Raji (cell line): ENCODE data around the gene GRB10.

Experiments used
- POLR2A ChIP-seq: IDR thresholded peaks from 2 replicates; pipeline ENCODE4 v1.6.1; 2011; ENCODE audit warnings: low read depth, low read length, control low read depth; ENCODE audit not compliant: insufficient read depth

Gene GRB10

GRCh38 chr7:50610521-50611277, 172.0 kb downstream of the GRB10 start:
- no peak for TF ChIP-seq POLR2A

GRCh38 chr7:50608196-50608906, 174.3 kb downstream of the GRB10 start:
- no peak for TF ChIP-seq POLR2A

GRCh38 chr7:50607524-50608125, 175.1 kb downstream of the GRB10 start:
- TF ChIP-seq POLR2A, result no peak

- TF ChIP-seq POLR2A, result no peak
Observed at GRCh38 chr7:50605059-50605458, 177.6 kb downstream of the GRB10 start.

- no peak for TF ChIP-seq POLR2A
Observed at GRCh38 chr7:50603287-50603686, 179.4 kb downstream of the GRB10 start.

GRCh38 chr7:50599385-50599784, 183.3 kb downstream of the GRB10 start:
- no peak for TF ChIP-seq POLR2A

GRCh38 chr7:50598460-50599343, 184.0 kb downstream of the GRB10 start:
- TF ChIP-seq POLR2A, result no peak

- TF ChIP-seq POLR2A, result no peak
Observed at GRCh38 chr7:50596484-50596883, 186.2 kb downstream of the GRB10 start.

DNA sequence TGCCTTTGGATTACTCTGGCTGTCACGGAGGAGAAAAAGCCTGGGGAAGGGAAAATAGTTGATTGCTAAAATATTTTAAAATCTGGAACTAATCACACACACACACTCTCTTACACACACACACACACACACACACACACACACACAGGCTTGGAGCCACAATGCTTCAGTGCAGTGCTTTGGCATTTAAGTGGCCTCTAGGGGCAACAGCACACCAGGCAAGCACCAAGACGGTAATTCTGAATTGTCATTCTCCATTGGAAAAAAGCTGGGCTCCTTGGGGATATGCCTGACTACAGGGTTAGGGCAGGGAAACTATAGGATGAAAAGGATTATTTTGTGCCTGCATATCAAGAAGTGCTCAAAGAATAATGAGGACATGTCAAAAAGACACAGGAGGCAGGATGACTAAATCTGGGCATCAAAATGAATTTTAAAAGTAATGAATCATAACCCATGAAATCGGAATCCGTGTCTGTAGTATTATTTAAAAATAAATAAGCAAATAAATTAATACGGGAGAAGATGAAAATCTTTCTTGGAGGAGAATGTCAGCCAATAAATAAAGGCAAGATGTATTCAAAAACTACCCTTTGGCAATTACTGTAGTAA, 187.1 kb downstream of the GRB10 start:
- TF ChIP-seq POLR2A, result no peak

DNA sequence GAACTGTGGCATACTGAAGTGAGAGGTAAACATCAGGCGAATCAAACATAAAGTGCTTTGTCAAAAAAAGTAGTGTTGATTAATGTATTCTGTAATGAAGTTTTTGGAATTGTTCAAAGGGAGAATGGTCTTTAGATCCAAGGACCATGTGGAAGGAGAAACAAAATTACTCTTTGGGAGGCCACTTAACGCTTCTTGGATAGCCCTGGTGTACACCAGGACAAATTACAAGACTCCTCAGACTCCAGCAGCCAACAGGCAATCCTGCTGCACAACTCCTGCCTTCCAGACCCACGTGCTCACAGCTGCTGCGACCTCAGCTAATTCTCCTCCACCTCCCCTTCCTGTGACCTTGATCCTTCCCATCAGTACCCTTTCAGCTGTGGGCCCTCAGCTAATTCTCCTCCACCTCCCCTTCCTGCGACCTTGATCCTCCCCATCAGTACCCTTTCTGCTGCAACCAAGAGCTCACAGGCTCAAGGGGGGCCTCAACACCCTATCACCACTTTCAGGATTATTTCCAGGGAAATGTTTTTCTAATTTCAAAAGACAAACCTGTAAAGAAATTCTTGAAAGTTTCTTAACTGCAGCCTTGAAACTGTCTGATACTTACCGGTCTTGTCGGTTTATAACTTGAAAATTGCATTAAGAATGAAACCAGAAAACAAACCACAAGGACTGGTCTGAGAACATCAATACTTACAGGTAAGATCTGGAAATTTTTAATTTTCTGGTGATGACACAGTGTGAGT, 187.8 kb downstream of the GRB10 start:
- no peak for TF ChIP-seq POLR2A

DNA sequence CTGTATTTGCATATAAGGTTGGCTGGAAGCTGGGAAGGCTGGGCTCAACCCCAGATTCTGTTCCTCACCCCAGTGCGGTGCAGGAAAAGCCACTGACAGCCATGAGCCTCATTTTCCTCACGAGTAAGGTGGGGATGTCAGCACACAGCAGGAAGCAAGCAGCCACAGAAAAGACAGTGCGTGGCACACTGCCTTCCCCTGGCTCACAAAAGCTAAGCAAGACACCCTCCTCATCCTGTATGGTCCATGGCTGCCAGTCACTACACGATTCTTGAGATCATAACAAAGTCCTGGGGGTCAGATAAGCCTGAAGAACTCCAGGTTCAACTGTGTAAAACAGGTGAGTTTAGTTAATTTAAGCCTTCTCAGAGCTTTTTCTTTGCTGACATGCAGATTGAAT, 188.6 kb downstream of the GRB10 start:
- TF ChIP-seq POLR2A, result no peak

GRCh38 chr7:50592940-50593339, 189.8 kb downstream of the GRB10 start:
- no peak for TF ChIP-seq POLR2A

GRCh38 chr7:50591480-50592438, 190.9 kb downstream of the GRB10 start:
- no peak for TF ChIP-seq POLR2A
